IMR-90 (cell line): ENCODE measurements around the gene MAGI3.

ENCODE experiments used
- BHLHE40 ChIP-seq: fragments of 150-350 bp; IDR thresholded peaks from 2 replicates; pipeline ENCODE4 v1.6.1; 2016; ENCODE audit warnings: mild to moderate bottlenecking, low read depth, low read length
- CEBPB ChIP-seq: IDR thresholded peaks from 2 replicates; pipeline ENCODE4 v1.6.1; 2012; ENCODE audit warnings: low read depth, low read length, improper control_type of control experiment
- CTCF ChIP-seq: conservative IDR thresholded peaks from 2 replicates; pipeline ENCODE4 v1.5.1; 2012; ENCODE audit warnings: mild to moderate bottlenecking, low read depth, low read length, improper control_type of control experiment
- POLR2A ChIP-seq: IDR thresholded peaks from 2 replicates; pipeline ENCODE4 v1.6.1; 2012; ENCODE audit warnings: mild to moderate bottlenecking, low read depth, low read length
- RAD21 ChIP-seq: IDR thresholded peaks from 2 replicates; pipeline ENCODE4 v1.6.1; 2012; ENCODE audit warnings: low read length, improper control_type of control experiment
- RCOR1 ChIP-seq: IDR thresholded peaks from 2 replicates; pipeline ENCODE4 v1.6.1; 2012; ENCODE audit warnings: mild to moderate bottlenecking, low read length, improper control_type of control experiment; ENCODE audit not compliant: insufficient replicate concordance
- RFX5 ChIP-seq: IDR thresholded peaks from 2 replicates; pipeline ENCODE4 v1.8.0; 2012; ENCODE audit warnings: low read depth, mild to moderate bottlenecking, low read length, moderate library complexity
- SMC3 ChIP-seq: fragments of 150-350 bp; IDR thresholded peaks from 2 replicates; pipeline ENCODE4 v1.6.1; 2016; ENCODE audit warnings: low read depth, mild to moderate bottlenecking, antibody characterized with exemption, low read length, moderate library complexity
- USF2 ChIP-seq: fragments of 150-350 bp; IDR thresholded peaks from 2 replicates; pipeline ENCODE4 v1.6.1; 2017; ENCODE audit warnings: mild to moderate bottlenecking, antibody characterized with exemption, low read length, low read depth

- TF ChIP-seq SMC3 (no peak), POLR2A (no peak), CTCF (no peak), RAD21 (no peak), CEBPB (peak; percentile 66), BHLHE40 (no peak), RFX5 (no peak), USF2 (no peak), RCOR1 (no peak)
Observed at GRCh38 chr1:113587475-113587874, 197.2 kb downstream of the MAGI3 start.
